Measurements from ENCODE around the gene ADD3.
"Not testable (repeated sequence)": the region's sequence is repeated elsewhere in the genome, so short reads cannot be mapped to it uniquely, and the experiment has no call there.

The ADD3 gene

GRCh38 chr10:110042181-110042580 is 34.4 kb downstream of the ADD3 start:
- Histone ChIP-seq H3K27me3 (ENCODE audit: control insufficient read depth in 1 of 2, insufficient read depth in 2 of 2, low read length in 2 of 2) (no peaks in the 10 kb centered on the region), H3K27ac (ENCODE audit: low read depth, low read length) (no peak overlapping the region), H3K9ac (ENCODE audit: low read length) (no peak overlapping the region), H3K4me1 (ENCODE audit: insufficient read depth, low read length) (peaks cover 18% of the 10 kb centered on the region), H3K9me3 (ENCODE audit: low read length) (no peaks in the 10 kb centered on the region), H3K36me3 (ENCODE audit: insufficient read depth, low read length) (no peaks in the 10 kb centered on the region), H3K4me3 (ENCODE audit: low read depth in 1 of 2, low read length in 2 of 2) (no peak overlapping the region)

GRCh38 chr10:110042891-110043290 is 35.1 kb downstream of the ADD3 start:
- H3K36me3 ChIP-seq (ENCODE audit: insufficient read depth, low read length) = no peaks in the 10 kb centered on the region
- H3K9me3 ChIP-seq (ENCODE audit: low read length) = no peaks in the 10 kb centered on the region
- H3K4me3 ChIP-seq (ENCODE audit: low read depth in 1 of 2, low read length in 2 of 2) = no peak overlapping the region
- peaks cover 18% of the 10 kb centered on the region for H3K4me1 ChIP-seq (ENCODE audit: insufficient read depth, low read length)
- H3K27me3 ChIP-seq (ENCODE audit: control insufficient read depth in 1 of 2, insufficient read depth in 2 of 2, low read length in 2 of 2) = no peaks in the 10 kb centered on the region
- H3K9ac ChIP-seq (ENCODE audit: low read length) = no peak overlapping the region
- H3K27ac ChIP-seq (ENCODE audit: low read depth, low read length) = no peak overlapping the region

- no peaks in the 10 kb centered on the region for H3K36me3 ChIP-seq (ENCODE audit: insufficient read depth, low read length)
- no peak overlapping the region for H3K9ac ChIP-seq (ENCODE audit: low read length)
- no peak overlapping the region for H3K4me3 ChIP-seq (ENCODE audit: low read depth in 1 of 2, low read length in 2 of 2)
- no peaks in the 10 kb centered on the region for H3K9me3 ChIP-seq (ENCODE audit: low read length)
- no peaks in the 10 kb centered on the region for H3K27me3 ChIP-seq (ENCODE audit: control insufficient read depth in 1 of 2, insufficient read depth in 2 of 2, low read length in 2 of 2)
- no peak overlapping the region for H3K27ac ChIP-seq (ENCODE audit: low read depth, low read length)
- peaks cover 14% of the 10 kb centered on the region for H3K4me1 ChIP-seq (ENCODE audit: insufficient read depth, low read length)
Measured at GRCh38 chr10:110044681-110045080, 36.9 kb downstream of the ADD3 start.

- Histone ChIP-seq H3K36me3 (ENCODE audit: insufficient read depth, low read length) (no peaks in the 10 kb centered on the region), H3K27ac (ENCODE audit: low read depth, low read length) (no peak overlapping the region), H3K9me3 (ENCODE audit: low read length) (no peaks in the 10 kb centered on the region), H3K4me1 (ENCODE audit: insufficient read depth, low read length) (peaks cover 9% of the 10 kb centered on the region), H3K4me3 (ENCODE audit: low read depth in 1 of 2, low read length in 2 of 2) (no peak overlapping the region), H3K9ac (ENCODE audit: low read length) (no peak overlapping the region), H3K27me3 (ENCODE audit: control insufficient read depth in 1 of 2, insufficient read depth in 2 of 2, low read length in 2 of 2) (no peaks in the 10 kb centered on the region)
Measured at GRCh38 chr10:110045772-110046171, 38.0 kb downstream of the ADD3 start.

- not testable (repeated sequence) for H3K4me1 ChIP-seq (ENCODE audit: insufficient read depth, low read length); H3K27me3 ChIP-seq (ENCODE audit: control insufficient read depth in 1 of 2, insufficient read depth in 2 of 2, low read length in 2 of 2); H3K27ac ChIP-seq (ENCODE audit: low read depth, low read length); H3K9me3 ChIP-seq (ENCODE audit: low read length); H3K9ac ChIP-seq (ENCODE audit: low read length); H3K36me3 ChIP-seq (ENCODE audit: insufficient read depth, low read length); H3K4me3 ChIP-seq (ENCODE audit: low read depth in 1 of 2, low read length in 2 of 2)
Measured at GRCh38 chr10:110048145-110048544, 40.4 kb downstream of the ADD3 start.

GRCh38 chr10:110048781-110049180 is 41.0 kb downstream of the ADD3 start:
- peaks cover 5% of the 10 kb centered on the region for H3K4me1 ChIP-seq (ENCODE audit: insufficient read depth, low read length)
- H3K4me3 ChIP-seq (ENCODE audit: low read depth in 1 of 2, low read length in 2 of 2) = no peak overlapping the region
- H3K27ac ChIP-seq (ENCODE audit: low read depth, low read length) = no peak overlapping the region
- no peaks in the 10 kb centered on the region for H3K36me3 ChIP-seq (ENCODE audit: insufficient read depth, low read length)
- no peaks in the 10 kb centered on the region for H3K9me3 ChIP-seq (ENCODE audit: low read length)
- H3K9ac ChIP-seq (ENCODE audit: low read length) = no peak overlapping the region
- no peaks in the 10 kb centered on the region for H3K27me3 ChIP-seq (ENCODE audit: control insufficient read depth in 1 of 2, insufficient read depth in 2 of 2, low read length in 2 of 2)

- H3K27me3 ChIP-seq (ENCODE audit: control insufficient read depth in 1 of 2, insufficient read depth in 2 of 2, low read length in 2 of 2); H3K36me3 ChIP-seq (ENCODE audit: insufficient read depth, low read length); H3K27ac ChIP-seq (ENCODE audit: low read depth, low read length); H3K9me3 ChIP-seq (ENCODE audit: low read length); H3K4me3 ChIP-seq (ENCODE audit: low read depth in 1 of 2, low read length in 2 of 2); H3K9ac ChIP-seq (ENCODE audit: low read length); H3K4me1 ChIP-seq (ENCODE audit: insufficient read depth, low read length): not testable (repeated sequence)
Measured at GRCh38 chr10:110049889-110050591, 42.3 kb downstream of the ADD3 start.

GRCh38 chr10:110051487-110051886 is 43.7 kb downstream of the ADD3 start:
- Histone ChIP-seq H3K36me3 (ENCODE audit: insufficient read depth, low read length) (no peaks in the 10 kb centered on the region), H3K9ac (ENCODE audit: low read length) (no peak overlapping the region), H3K9me3 (ENCODE audit: low read length) (no peaks in the 10 kb centered on the region), H3K4me3 (ENCODE audit: low read depth in 1 of 2, low read length in 2 of 2) (no peak overlapping the region), H3K27ac (ENCODE audit: low read depth, low read length) (no peak overlapping the region), H3K4me1 (ENCODE audit: insufficient read depth, low read length) (peaks cover 5% of the 10 kb centered on the region), H3K27me3 (ENCODE audit: control insufficient read depth in 1 of 2, insufficient read depth in 2 of 2, low read length in 2 of 2) (no peaks in the 10 kb centered on the region)

- no peak overlapping the region for H3K9ac ChIP-seq (ENCODE audit: low read length)
- H3K36me3 ChIP-seq (ENCODE audit: insufficient read depth, low read length) = no peaks in the 10 kb centered on the region
- peaks cover 5% of the 10 kb centered on the region for H3K4me1 ChIP-seq (ENCODE audit: insufficient read depth, low read length)
- no peak overlapping the region for H3K4me3 ChIP-seq (ENCODE audit: low read depth in 1 of 2, low read length in 2 of 2)
- no peaks in the 10 kb centered on the region for H3K27me3 ChIP-seq (ENCODE audit: control insufficient read depth in 1 of 2, insufficient read depth in 2 of 2, low read length in 2 of 2)
- H3K9me3 ChIP-seq (ENCODE audit: low read length) = no peaks in the 10 kb centered on the region
- no peak overlapping the region for H3K27ac ChIP-seq (ENCODE audit: low read depth, low read length)
Measured at GRCh38 chr10:110052916-110053315, 45.1 kb downstream of the ADD3 start.

- Histone ChIP-seq H3K4me3 (ENCODE audit: low read depth in 1 of 2, low read length in 2 of 2) (no peak overlapping the region), H3K27ac (ENCODE audit: low read depth, low read length) (no peak overlapping the region), H3K9ac (ENCODE audit: low read length) (no peak overlapping the region), H3K4me1 (ENCODE audit: insufficient read depth, low read length) (peaks cover 5% of the 10 kb centered on the region), H3K9me3 (ENCODE audit: low read length) (no peaks in the 10 kb centered on the region), H3K27me3 (ENCODE audit: control insufficient read depth in 1 of 2, insufficient read depth in 2 of 2, low read length in 2 of 2) (no peaks in the 10 kb centered on the region), H3K36me3 (ENCODE audit: insufficient read depth, low read length) (no peaks in the 10 kb centered on the region)
Measured at GRCh38 chr10:110056822-110057221, 49.0 kb downstream of the ADD3 start.

GRCh38 chr10:110057456-110057855 is 49.7 kb downstream of the ADD3 start:
- H3K9ac ChIP-seq (ENCODE audit: low read length) = no peak overlapping the region
- no peaks in the 10 kb centered on the region for H3K36me3 ChIP-seq (ENCODE audit: insufficient read depth, low read length)
- peaks cover under 1% of the 10 kb centered on the region for H3K4me1 ChIP-seq (ENCODE audit: insufficient read depth, low read length)
- no peak overlapping the region for H3K4me3 ChIP-seq (ENCODE audit: low read depth in 1 of 2, low read length in 2 of 2)
- no peak overlapping the region for H3K27ac ChIP-seq (ENCODE audit: low read depth, low read length)
- no peaks in the 10 kb centered on the region for H3K9me3 ChIP-seq (ENCODE audit: low read length)
- no peaks in the 10 kb centered on the region for H3K27me3 ChIP-seq (ENCODE audit: control insufficient read depth in 1 of 2, insufficient read depth in 2 of 2, low read length in 2 of 2)

- Histone ChIP-seq H3K4me1 (ENCODE audit: insufficient read depth, low read length) (no peaks in the 10 kb centered on the region), H3K27ac (ENCODE audit: low read depth, low read length) (no peak overlapping the region), H3K9ac (ENCODE audit: low read length) (no peak overlapping the region), H3K27me3 (ENCODE audit: control insufficient read depth in 1 of 2, insufficient read depth in 2 of 2, low read length in 2 of 2) (no peaks in the 10 kb centered on the region), H3K9me3 (ENCODE audit: low read length) (no peaks in the 10 kb centered on the region), H3K36me3 (ENCODE audit: insufficient read depth, low read length) (no peaks in the 10 kb centered on the region), H3K4me3 (ENCODE audit: low read depth in 1 of 2, low read length in 2 of 2) (no peak overlapping the region)
Measured at GRCh38 chr10:110058212-110058611, 50.4 kb downstream of the ADD3 start.

Measured in muscle layer of colon (tissue), 2 donors.